ENCODE data around the gene MRAP. TPM values are rescaled to one million over a fixed set of nuclear protein-coding genes. Genes with fewer than 3 reads are reported as not detected.
"Not testable (repeated sequence)": the region's sequence is repeated elsewhere in the genome, so short reads cannot be mapped to it uniquely, and the experiment has no call there.

The MRAP gene
- total and polyA plus RNA-seq, 4 donors, result 0.18 to 3.8 (median 0.24) TPM; not detected in 1

DNA sequence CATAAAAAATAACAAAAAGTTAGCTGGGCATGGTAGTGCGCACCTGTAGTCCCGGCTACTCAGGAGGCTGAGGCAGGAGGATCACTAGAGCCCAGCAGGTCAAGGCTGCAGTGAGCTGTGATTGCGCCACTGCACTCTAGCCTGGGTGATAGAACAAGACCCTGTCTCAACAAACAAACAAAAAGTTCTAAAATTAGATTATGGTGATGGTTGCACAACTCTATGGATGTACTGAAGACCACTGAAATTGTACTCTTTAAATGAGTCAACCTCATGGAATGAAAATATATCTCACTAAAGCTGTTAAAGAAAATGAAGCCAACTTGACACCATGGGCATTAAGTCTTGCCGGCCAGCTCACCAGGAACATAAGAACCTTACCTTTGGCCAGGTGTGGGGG lies 9.1 kb downstream of the MRAP start:
- H3K9me3 ChIP-seq (ENCODE audit: control insufficient read depth in 4 of 4, insufficient read depth in 3 of 4, low read length in 3 of 4), result no peaks in the 10 kb centered on the region
- H3K4me3 ChIP-seq, result no peak overlapping the region
- no peaks in the 10 kb centered on the region for H3K27me3 ChIP-seq (ENCODE audit: control insufficient read depth in 3 of 3, insufficient read depth in 3 of 3, low read length in 2 of 3)
- H3K36me3 ChIP-seq (ENCODE audit: control insufficient read depth in 4 of 4, insufficient read depth in 4 of 4, low read length in 4 of 4), result peaks cover 0 to 13% (median 3%) of the 10 kb centered on the region in 4 donors
- DNase-seq (no peak), ATAC-seq (ENCODE audit: insufficient read depth, low FRiP score) (no peak)
- WGBS, 2 donors, result 92 to 97% methylated on average over 4 of the region's 4 CpGs
- TF ChIP-seq, protein P1, sequence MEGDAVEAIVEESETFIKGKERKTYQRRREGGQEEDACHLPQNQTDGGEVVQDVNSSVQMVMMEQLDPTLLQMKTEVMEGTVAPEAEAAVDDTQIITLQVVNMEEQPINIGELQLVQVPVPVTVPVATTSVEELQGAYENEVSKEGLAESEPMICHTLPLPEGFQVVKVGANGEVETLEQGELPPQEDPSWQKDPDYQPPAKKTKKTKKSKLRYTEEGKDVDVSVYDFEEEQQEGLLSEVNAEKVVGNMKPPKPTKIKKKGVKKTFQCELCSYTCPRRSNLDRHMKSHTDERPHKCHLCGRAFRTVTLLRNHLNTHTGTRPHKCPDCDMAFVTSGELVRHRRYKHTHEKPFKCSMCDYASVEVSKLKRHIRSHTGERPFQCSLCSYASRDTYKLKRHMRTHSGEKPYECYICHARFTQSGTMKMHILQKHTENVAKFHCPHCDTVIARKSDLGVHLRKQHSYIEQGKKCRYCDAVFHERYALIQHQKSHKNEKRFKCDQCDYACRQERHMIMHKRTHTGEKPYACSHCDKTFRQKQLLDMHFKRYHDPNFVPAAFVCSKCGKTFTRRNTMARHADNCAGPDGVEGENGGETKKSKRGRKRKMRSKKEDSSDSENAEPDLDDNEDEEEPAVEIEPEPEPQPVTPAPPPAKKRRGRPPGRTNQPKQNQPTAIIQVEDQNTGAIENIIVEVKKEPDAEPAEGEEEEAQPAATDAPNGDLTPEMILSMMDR (IDR thresholded peaks at IDR 0.05; ENCODE audit: control extremely low read depth, extremely low read depth), result no peak
- no peaks in the 10 kb centered on the region for H3K4me1 ChIP-seq (ENCODE audit: control insufficient read depth in 5 of 5, insufficient read depth in 5 of 5, low read length in 5 of 5)
- H3K9ac ChIP-seq (ENCODE audit: insufficient read depth in 1 of 2, low read length in 2 of 2), result no peak overlapping the region
- H3K27ac ChIP-seq (ENCODE audit: low read depth in 1 of 2, low read length in 1 of 2), result no peak overlapping the region

DNA sequence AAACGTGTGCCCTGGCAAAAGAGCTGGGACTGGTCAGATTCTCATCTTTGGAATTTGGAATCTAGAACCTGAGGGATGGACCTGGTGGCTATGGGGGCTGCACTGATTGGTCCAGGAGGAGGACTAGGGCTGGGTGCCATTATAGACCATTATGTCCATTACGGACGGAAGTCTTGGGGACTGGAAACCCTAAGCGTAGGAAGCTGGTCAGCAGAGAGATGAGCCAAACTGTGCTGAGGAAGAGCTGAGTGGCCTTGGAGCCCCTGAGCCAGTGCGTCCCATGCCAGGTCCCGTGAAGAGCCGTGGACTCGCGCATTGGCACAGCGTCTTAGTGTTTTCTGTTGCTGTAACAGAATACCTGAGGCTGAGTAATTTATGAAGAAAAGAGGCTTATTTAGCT lies 10.0 kb downstream of the MRAP start:
- no peak for ATAC-seq (ENCODE audit: insufficient read depth, low FRiP score)
- H3K9ac ChIP-seq (ENCODE audit: insufficient read depth in 1 of 2, low read length in 2 of 2), result no peak overlapping the region
- H3K4me1 ChIP-seq (ENCODE audit: control insufficient read depth in 5 of 5, insufficient read depth in 5 of 5, low read length in 5 of 5), result no peaks in the 10 kb centered on the region
- H3K9me3 ChIP-seq (ENCODE audit: control insufficient read depth in 4 of 4, insufficient read depth in 3 of 4, low read length in 3 of 4), result no peaks in the 10 kb centered on the region
- TF ChIP-seq, protein P1 (IDR thresholded peaks at IDR 0.05; ENCODE audit: control extremely low read depth, extremely low read depth), result no peak
- H3K27ac ChIP-seq (ENCODE audit: low read depth in 1 of 2, low read length in 1 of 2), result no peak overlapping the region
- WGBS, 2 donors, result 96 to 97% methylated on average over 10 of the region's 10 CpGs
- no peak for DNase-seq
- H3K4me3 ChIP-seq, result no peak overlapping the region
- H3K27me3 ChIP-seq (ENCODE audit: control insufficient read depth in 3 of 3, insufficient read depth in 3 of 3, low read length in 2 of 3), result no peaks in the 10 kb centered on the region
- peaks cover 0 to 16% (median 3%) of the 10 kb centered on the region in 4 donors for H3K36me3 ChIP-seq (ENCODE audit: control insufficient read depth in 4 of 4, insufficient read depth in 4 of 4, low read length in 4 of 4)

DNA sequence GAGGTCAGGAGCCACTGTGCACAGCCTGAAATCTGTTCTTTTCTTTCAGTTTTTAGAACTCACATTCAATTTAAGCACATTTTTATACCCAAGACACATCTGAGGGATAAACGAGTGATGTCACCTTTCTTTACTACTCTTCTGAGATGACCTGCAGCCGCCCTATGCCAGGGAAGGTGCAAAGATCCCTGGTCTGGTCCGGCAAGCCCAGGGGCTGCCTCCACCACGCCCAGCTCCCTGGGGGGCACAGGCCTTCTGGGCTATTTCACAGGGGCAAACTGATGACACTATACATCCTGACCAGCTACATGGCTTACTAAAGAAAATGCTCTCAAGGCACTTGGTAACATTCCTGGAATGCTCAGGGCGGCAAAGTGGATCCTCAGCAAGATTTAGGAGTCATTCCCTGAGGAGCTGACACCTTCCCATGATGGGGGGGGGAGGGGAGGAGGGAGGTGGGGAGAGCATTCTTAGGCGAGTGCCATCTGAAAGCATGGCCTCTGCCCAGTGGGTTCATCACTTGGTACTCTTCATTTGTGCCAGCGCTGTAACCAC lies 11.3 kb downstream of the MRAP start:
- Histone ChIP-seq H3K27me3 (ENCODE audit: control insufficient read depth in 3 of 3, insufficient read depth in 3 of 3, low read length in 2 of 3) (no peaks in the 10 kb centered on the region), H3K9ac (ENCODE audit: insufficient read depth in 1 of 2, low read length in 2 of 2) (no peak overlapping the region), H3K27ac (ENCODE audit: low read depth in 1 of 2, low read length in 1 of 2) (no peak overlapping the region), H3K4me3 (no peak overlapping the region), H3K4me1 (ENCODE audit: control insufficient read depth in 5 of 5, insufficient read depth in 5 of 5, low read length in 5 of 5) (no peaks in the 10 kb centered on the region), H3K36me3 (ENCODE audit: control insufficient read depth in 4 of 4, insufficient read depth in 4 of 4, low read length in 4 of 4) (peaks cover 0 to 22% (median 7%) of the 10 kb centered on the region in 4 donors), H3K9me3 (ENCODE audit: control insufficient read depth in 4 of 4, insufficient read depth in 3 of 4, low read length in 3 of 4) (no peaks in the 10 kb centered on the region)
- no peak for ATAC-seq (ENCODE audit: insufficient read depth, low FRiP score)
- TF ChIP-seq, protein P1 (IDR thresholded peaks at IDR 0.05; ENCODE audit: control extremely low read depth, extremely low read depth), result no peak
- no peak for DNase-seq
- WGBS, 2 donors, result 92 to 95% methylated on average over 7 of the region's 7 CpGs

DNA sequence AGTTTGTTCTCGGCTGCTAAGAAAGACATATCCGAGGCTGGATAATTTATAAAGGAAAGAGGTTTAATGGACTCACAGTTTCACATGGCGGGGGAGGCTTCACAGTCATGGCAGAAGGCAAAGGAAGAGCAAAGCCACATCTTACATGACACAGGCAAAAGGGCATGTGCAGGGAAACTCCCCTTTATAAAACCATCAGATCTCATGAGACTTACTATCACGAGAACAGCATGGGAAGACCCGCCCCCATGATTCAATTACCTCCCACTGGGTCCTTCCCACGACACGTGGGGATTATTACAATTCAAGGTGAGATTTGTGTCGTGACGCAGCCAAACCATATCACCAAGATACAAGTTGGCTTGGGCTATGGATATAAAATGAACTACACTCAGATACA lies 12.3 kb downstream of the MRAP start:
- not testable (repeated sequence) for H3K4me3 ChIP-seq; H3K4me1 ChIP-seq (ENCODE audit: control insufficient read depth in 5 of 5, insufficient read depth in 5 of 5, low read length in 5 of 5); H3K9me3 ChIP-seq (ENCODE audit: control insufficient read depth in 4 of 4, insufficient read depth in 3 of 4, low read length in 3 of 4); H3K27ac ChIP-seq (ENCODE audit: low read depth in 1 of 2, low read length in 1 of 2); H3K9ac ChIP-seq (ENCODE audit: insufficient read depth in 1 of 2, low read length in 2 of 2); DNase-seq; ATAC-seq (ENCODE audit: insufficient read depth, low FRiP score); H3K27me3 ChIP-seq (ENCODE audit: control insufficient read depth in 3 of 3, insufficient read depth in 3 of 3, low read length in 2 of 3)
- WGBS, 2 donors, result 94 to 96% methylated on average over 9 of the region's 9 CpGs
- H3K36me3 ChIP-seq (ENCODE audit: control insufficient read depth in 4 of 4, insufficient read depth in 4 of 4, low read length in 4 of 4), result peaks cover under 1 to 29% (median 9%) of the 10 kb centered on the region in 4 donors
